KMS-11 (cell line): ENCODE data around the gene PTGES3.

Source experiments
- H2AFZ ChIP-seq: fragments of 200-600 bp; sonication (generic); 2 replicates; pipeline ENCODE4 v1.6.1; 2016; ENCODE audit warnings: antibody characterized with exemption, mixed run types, low read depth
- H3K27ac ChIP-seq: fragments of 200-600 bp; sonication (generic); 2 replicates; pipeline ENCODE4 v1.6.1; 2016; ENCODE audit warnings: mild to moderate bottlenecking, mixed run types
- H3K27me3 ChIP-seq: fragments of 200-600 bp; sonication (generic); 2 replicates; pipeline ENCODE4 v1.6.1; 2017; ENCODE audit warnings: mild to moderate bottlenecking, low read depth, mixed run types, moderate library complexity; ENCODE audit not compliant: insufficient read depth
- H3K36me3 ChIP-seq: fragments of 200-600 bp; sonication (generic); 2 replicates; pipeline ENCODE4 v1.6.1; 2017; ENCODE audit warnings: mild to moderate bottlenecking, mixed run types; ENCODE audit not compliant: insufficient read depth
- H3K4me1 ChIP-seq: fragments of 200-600 bp; sonication (generic); 2 replicates; pipeline ENCODE4 v1.6.1; 2016; ENCODE audit warnings: mild to moderate bottlenecking, low read depth, mixed run types; ENCODE audit not compliant: poor library complexity, severe bottlenecking
- H3K4me2 ChIP-seq: fragments of 200-600 bp; sonication (generic); 2 replicates; pipeline ENCODE4 v1.7.0; 2016; ENCODE audit warnings: mild to moderate bottlenecking, mixed run types
- H3K4me3 ChIP-seq: fragments of 200-600 bp; sonication (generic); IDR thresholded peaks from 2 replicates; pipeline ENCODE4 v1.6.1; 2017; ENCODE audit warnings: low read depth, low read length, mixed read lengths; ENCODE audit not compliant: insufficient read depth
- H3K79me2 ChIP-seq: fragments of 200-600 bp; sonication (generic); 2 replicates; pipeline ENCODE4 v1.6.1; 2016; ENCODE audit warnings: low read depth, mixed run types; ENCODE audit not compliant: insufficient read depth
- H3K9ac ChIP-seq: fragments of 200-600 bp; sonication (generic); 2 replicates; pipeline ENCODE4 v1.6.1; 2016; ENCODE audit warnings: mild to moderate bottlenecking, mixed run types
- H4K20me1 ChIP-seq: fragments of 200-600 bp; sonication (generic); 2 replicates; pipeline ENCODE4 v1.6.1; 2016; ENCODE audit warnings: mild to moderate bottlenecking, mixed run types; ENCODE audit not compliant: insufficient read depth
- TF ChIP-seq, protein P1 (sequence below): fragments of 200-600 bp; sonication (generic); conservative IDR thresholded peaks from 2 replicates; pipeline ENCODE4 v1.6.1; 2017; ENCODE audit warnings: low read depth, mild to moderate bottlenecking, antibody characterized with exemption, low read length, moderate library complexity, mixed read lengths

PTGES3 gene

DNA sequence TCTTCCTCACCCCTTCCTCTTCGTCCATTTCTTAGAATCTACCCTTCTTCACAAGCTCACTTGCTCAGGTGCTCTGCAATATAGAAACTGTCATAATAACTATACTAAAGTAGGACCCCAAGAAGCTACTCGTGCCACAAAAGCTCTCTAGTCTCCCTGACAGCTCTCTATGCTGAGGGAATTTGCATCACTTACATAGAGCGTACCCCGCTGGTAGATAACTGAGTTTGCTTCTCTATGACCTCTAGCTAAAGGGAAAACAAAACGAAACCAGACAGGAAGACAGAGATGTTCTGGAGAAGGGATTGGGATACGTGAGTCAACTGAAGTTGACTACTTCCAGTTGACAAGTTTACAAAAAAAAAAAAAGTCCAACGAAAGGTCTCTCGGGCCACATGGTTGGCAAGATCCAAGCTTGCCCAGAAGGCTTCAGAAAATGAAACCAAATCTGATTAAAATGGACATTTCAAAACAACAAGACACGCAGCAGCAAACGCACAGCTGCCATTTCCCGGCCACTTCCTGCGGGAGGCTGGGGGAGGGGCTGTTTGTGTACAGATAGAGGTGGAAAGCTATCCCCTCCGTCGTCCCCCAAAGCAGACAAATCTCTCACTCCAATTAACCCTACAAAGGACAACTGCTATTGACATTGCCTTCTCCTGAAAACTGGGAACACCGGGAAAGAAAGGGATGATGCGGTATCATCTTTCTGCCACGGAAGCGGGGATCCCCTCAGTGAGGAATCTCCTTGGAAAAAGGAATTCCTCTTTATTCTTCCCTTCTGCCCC lies 59.2 kb downstream of the PTGES3 start:
- Histone ChIP-seq H3K4me2 (peak overlapping the region; percentile 92), H3K4me1 (peaks cover 75% of the 10 kb centered on the region), H3K4me3 (peak overlapping the region; percentile 89), H3K9ac (peak overlapping the region; percentile 82), H3K79me2 (peaks cover 98% of the 10 kb centered on the region), H3K36me3 (peaks cover 3% of the 10 kb centered on the region; the same call in 1 of the 2 replicates), H4K20me1 (no peaks in the 10 kb centered on the region; the same call in 1 of the 2 replicates), H3K27me3 (no peaks in the 10 kb centered on the region), H2AFZ (peak overlapping the region; percentile 51; the same call in 1 of the 2 replicates), H3K27ac (peak overlapping the region; percentile 64)
- TF ChIP-seq, protein P1, sequence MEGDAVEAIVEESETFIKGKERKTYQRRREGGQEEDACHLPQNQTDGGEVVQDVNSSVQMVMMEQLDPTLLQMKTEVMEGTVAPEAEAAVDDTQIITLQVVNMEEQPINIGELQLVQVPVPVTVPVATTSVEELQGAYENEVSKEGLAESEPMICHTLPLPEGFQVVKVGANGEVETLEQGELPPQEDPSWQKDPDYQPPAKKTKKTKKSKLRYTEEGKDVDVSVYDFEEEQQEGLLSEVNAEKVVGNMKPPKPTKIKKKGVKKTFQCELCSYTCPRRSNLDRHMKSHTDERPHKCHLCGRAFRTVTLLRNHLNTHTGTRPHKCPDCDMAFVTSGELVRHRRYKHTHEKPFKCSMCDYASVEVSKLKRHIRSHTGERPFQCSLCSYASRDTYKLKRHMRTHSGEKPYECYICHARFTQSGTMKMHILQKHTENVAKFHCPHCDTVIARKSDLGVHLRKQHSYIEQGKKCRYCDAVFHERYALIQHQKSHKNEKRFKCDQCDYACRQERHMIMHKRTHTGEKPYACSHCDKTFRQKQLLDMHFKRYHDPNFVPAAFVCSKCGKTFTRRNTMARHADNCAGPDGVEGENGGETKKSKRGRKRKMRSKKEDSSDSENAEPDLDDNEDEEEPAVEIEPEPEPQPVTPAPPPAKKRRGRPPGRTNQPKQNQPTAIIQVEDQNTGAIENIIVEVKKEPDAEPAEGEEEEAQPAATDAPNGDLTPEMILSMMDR: no peak

DNA sequence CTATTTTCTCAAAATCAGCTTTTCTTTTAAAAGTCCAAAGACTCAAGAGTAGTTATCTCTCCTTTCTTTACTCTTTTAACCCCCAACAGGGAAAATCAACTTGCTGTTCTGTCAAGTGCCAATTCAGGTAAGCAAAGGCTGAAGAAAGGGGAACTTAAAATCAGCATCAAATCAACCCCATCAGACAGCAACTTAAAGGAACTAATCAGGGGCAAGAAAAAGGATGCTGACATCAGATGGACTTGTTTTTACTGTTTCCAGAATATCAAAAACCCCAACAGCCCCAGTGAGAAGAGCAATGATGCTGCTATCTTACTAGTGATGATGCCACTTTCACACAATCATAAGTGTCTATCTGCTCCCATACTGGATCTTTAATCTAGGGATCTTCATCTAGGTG lies 61.4 kb downstream of the PTGES3 start:
- Histone ChIP-seq H3K79me2 (peaks cover 99% of the 10 kb centered on the region), H3K27me3 (no peaks in the 10 kb centered on the region), H3K4me3 (no peak overlapping the region), H4K20me1 (peaks cover 4% of the 10 kb centered on the region; the same call in 1 of the 2 replicates), H3K27ac (peak overlapping the region; percentile 3; the same call in 1 of the 2 replicates), H2AFZ (no peak overlapping the region), H3K36me3 (peaks cover 3% of the 10 kb centered on the region; the same call in 1 of the 2 replicates), H3K4me2 (no peak overlapping the region; the same call in 1 of the 2 replicates), H3K4me1 (peaks cover 61% of the 10 kb centered on the region), H3K9ac (no peak overlapping the region)
- TF ChIP-seq, protein P1: no peak

DNA sequence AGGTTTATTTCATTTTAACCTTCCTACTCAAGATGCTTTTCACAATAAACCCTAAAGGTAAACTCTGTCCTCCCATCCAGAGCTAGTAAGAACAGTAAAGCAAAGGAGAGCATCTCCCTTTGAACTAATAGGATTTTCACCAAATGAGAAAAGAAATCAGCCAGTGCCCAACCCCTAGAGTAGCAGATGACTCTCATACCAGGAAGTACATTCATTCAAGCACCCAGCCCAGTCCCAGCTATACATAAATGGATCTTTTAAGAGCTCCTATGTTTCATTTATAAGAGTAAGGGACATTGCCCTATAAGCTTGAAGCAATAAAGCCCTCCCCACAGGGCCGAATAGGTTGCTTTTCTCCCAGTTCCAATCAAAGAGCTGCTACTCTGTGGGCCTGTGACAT lies 65.5 kb downstream of the PTGES3 start:
- peaks cover 24% of the 10 kb centered on the region; the same call in 1 of the 2 replicates for H4K20me1 ChIP-seq
- no peaks in the 10 kb centered on the region for H3K27me3 ChIP-seq
- peaks cover 100% of the 10 kb centered on the region for H3K79me2 ChIP-seq
- no peak overlapping the region for H2AFZ ChIP-seq
- no peak overlapping the region for H3K27ac ChIP-seq
- H3K9ac ChIP-seq: no peak overlapping the region
- H3K4me2 ChIP-seq: no peak overlapping the region
- peaks cover 10% of the 10 kb centered on the region; the same call in 1 of the 2 replicates for H3K36me3 ChIP-seq
- TF ChIP-seq, protein P1: no peak
- H3K4me3 ChIP-seq: no peak overlapping the region
- H3K4me1 ChIP-seq: peaks cover 63% of the 10 kb centered on the region

DNA sequence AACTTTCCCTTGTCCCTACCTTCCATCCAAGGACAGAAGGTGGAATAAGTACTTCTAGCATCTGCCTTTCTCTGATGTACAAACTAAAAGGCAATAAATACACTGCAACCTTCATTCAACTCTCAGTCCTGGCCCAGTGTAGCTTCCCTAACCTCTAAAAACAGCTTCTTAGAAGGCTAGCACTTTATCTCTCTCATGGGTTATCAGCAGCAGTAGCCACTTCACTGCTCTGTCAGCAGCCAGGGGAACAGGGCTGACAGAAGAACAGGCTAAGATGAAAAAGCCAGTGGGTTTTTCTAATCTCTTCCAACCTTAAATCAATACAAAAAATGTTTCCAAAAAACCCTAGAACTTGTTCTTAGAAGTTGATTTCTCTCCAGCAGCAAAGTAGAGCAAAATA lies 71.2 kb downstream of the PTGES3 start:
- Histone ChIP-seq H2AFZ (no peak overlapping the region), H3K36me3 (peaks cover 50% of the 10 kb centered on the region), H3K4me3 (no peak overlapping the region), H3K4me1 (peaks cover 44% of the 10 kb centered on the region), H3K9ac (no peak overlapping the region), H4K20me1 (peaks cover 21% of the 10 kb centered on the region; the same call in 1 of the 2 replicates), H3K27me3 (no peaks in the 10 kb centered on the region), H3K4me2 (no peak overlapping the region), H3K27ac (no peak overlapping the region; the same call in 1 of the 2 replicates), H3K79me2 (peaks cover 66% of the 10 kb centered on the region)
- TF ChIP-seq, protein P1: no peak
